Embryonic facial prominence (tissue), 1 donor: ENCODE measurements around the gene ESPL1.

Experiments used
- DNase-seq: peaks from one replicate; pipeline ENCODE4 v3.0.0-alpha.2; 2016; ENCODE audit errors: extremely low spot score

ESPL1 gene

GRCh38 chr12:53336181-53336681 is 68.1 kb downstream of the ESPL1 start, which contains the start of gene SP7:
Gene SP7 (minus strand): TSS chr12:53336354. CDS start chr12:53335646, 708 bp downstream.
- DNase-seq, result no peak

- DNase-seq, result no peak
Measured at GRCh38 chr12:53338017-53338416, 69.9 kb downstream of the ESPL1 start.

GRCh38 chr12:53338916-53339315 is 70.8 kb downstream of the ESPL1 start:
- DNase-seq, result no peak

- DNase-seq, result no peak
Measured at GRCh38 chr12:53340398-53340797, 72.3 kb downstream of the ESPL1 start.
